ENCODE data around the gene DCBLD1. TPM values are rescaled to one million over a fixed set of nuclear protein-coding genes. Genes with fewer than 3 reads are reported as not detected.

DCBLD1 gene
- total RNA-seq, 2 experiments from 2014 or later = 7.8 to 10.6 TPM

DNA sequence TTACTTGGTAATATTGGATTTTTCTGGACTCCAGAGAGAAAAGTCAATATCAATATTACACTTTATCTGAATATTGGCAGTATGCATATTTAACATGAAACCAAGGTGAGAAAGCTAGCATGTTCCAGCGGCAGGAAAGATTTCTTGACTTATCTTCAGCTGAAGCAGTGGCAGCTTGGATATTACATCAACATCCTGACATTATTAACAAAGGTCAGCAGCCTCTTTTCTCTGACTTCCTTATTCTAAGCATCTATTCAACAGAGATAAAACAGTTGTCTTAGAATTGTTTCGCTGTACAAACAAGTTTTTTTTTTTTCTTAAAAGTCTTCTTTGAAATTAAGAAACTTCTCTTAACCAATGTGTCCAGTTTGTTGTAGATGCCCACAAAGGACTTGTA is 11.8 kb downstream of the DCBLD1 start:
- H3K9me3 Mint-ChIP-seq = no peaks in the 10 kb centered on the region
- CTCF ChIA-PET = interaction anchor here (1.1 to 1.5 kb wide), 2 partner anchors 11 to 16 kb away, joined by 5 read pairs; no protein-coding TSS in a partner anchor
- H3K4me3 Mint-ChIP-seq = no peak overlapping the region
- no peak for DNase-seq
- no peak overlapping the region for H3K27ac Mint-ChIP-seq
- peaks cover 23% of the 10 kb centered on the region for H3K4me1 Mint-ChIP-seq
- POLR2A ChIA-PET = interaction anchor here (0.8 kb wide), 1 partner anchor 54 kb away, joined by 5 read pairs; no protein-coding TSS in a partner anchor
- no peaks in the 10 kb centered on the region for H3K36me3 Mint-ChIP-seq (ENCODE audit: low read depth)
- H3K27me3 Mint-ChIP-seq = no peaks in the 10 kb centered on the region

GRCh38 chr6:117494694-117495318 is 12.3 kb downstream of the DCBLD1 start:
- no peaks in the 10 kb centered on the region for H3K27me3 Mint-ChIP-seq
- ChIA-PET CTCF (interaction anchor here (1.1 to 1.5 kb wide), 2 partner anchors 11 to 16 kb away, joined by 5 read pairs; no protein-coding TSS in a partner anchor), POLR2A (no interaction called here)
- no peak overlapping the region for H3K4me3 Mint-ChIP-seq
- H3K27ac Mint-ChIP-seq = no peak overlapping the region
- H3K9me3 Mint-ChIP-seq = no peaks in the 10 kb centered on the region
- no peak for DNase-seq
- H3K4me1 Mint-ChIP-seq = peaks cover 23% of the 10 kb centered on the region
- H3K36me3 Mint-ChIP-seq (ENCODE audit: low read depth) = no peaks in the 10 kb centered on the region

DNA sequence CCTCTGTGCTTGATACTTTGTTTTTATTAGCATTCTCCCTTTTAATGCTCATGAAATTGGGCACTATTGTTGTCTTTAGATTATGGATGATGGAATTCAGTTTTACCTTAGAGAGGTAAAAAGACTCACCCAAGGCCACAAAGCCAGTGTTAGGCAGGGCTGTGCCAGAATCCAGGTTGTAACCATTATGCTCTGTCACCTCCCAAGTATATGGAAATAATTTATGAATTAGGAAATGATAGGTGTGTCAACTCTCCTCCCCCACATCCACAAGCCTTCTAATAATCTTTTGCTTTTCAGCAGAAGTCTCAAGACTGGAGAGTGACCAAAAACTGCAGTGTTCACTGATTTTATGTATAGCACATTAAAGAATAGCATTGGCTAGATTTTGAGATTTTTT is 13.0 kb downstream of the DCBLD1 start:
- ChIA-PET CTCF (interaction anchor here (1.5 kb wide), 1 partner anchor 17 kb away, joined by 5 read pairs; no protein-coding TSS in a partner anchor), POLR2A (interaction anchor here (1.5 kb wide), 1 partner anchor 12 kb away, joined by 5 read pairs; no protein-coding TSS in a partner anchor)
- Mint-ChIP-seq H3K4me1 (peaks cover 23% of the 10 kb centered on the region), H3K27me3 (no peaks in the 10 kb centered on the region), H3K9me3 (no peaks in the 10 kb centered on the region), H3K27ac (no peak overlapping the region), H3K36me3 (ENCODE audit: low read depth) (no peaks in the 10 kb centered on the region), H3K4me3 (no peak overlapping the region)
- DNase-seq = no peak

DNA sequence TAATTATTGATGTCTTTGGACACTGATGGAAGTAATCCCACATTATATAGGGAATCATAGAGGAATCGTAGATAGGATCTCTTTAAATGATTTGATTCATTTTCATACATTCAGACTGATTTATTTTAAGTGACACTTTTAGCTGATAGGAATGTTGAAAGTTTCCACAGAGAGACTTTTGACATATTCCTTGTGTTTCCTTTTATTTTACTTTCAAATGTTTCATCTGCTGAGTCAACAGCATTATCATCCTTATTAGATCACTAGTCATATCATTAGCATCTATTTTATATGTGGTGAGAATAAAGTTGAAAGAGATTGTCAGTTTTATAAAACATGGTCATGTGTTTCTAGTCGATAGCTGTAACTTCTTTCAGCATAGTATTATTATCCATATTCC is 13.4 kb downstream of the DCBLD1 start:
- Mint-ChIP-seq H3K27ac (no peak overlapping the region), H3K36me3 (ENCODE audit: low read depth) (no peaks in the 10 kb centered on the region), H3K4me3 (no peak overlapping the region), H3K27me3 (no peaks in the 10 kb centered on the region), H3K9me3 (no peaks in the 10 kb centered on the region), H3K4me1 (peaks cover 23% of the 10 kb centered on the region)
- ChIA-PET CTCF (no interaction called here), POLR2A (interaction anchor here (1.5 kb wide), 2 partner anchors 12 to 53 kb away, joined by 3 to 5 read pairs; no protein-coding TSS in a partner anchor)
- no peak for DNase-seq

DNA sequence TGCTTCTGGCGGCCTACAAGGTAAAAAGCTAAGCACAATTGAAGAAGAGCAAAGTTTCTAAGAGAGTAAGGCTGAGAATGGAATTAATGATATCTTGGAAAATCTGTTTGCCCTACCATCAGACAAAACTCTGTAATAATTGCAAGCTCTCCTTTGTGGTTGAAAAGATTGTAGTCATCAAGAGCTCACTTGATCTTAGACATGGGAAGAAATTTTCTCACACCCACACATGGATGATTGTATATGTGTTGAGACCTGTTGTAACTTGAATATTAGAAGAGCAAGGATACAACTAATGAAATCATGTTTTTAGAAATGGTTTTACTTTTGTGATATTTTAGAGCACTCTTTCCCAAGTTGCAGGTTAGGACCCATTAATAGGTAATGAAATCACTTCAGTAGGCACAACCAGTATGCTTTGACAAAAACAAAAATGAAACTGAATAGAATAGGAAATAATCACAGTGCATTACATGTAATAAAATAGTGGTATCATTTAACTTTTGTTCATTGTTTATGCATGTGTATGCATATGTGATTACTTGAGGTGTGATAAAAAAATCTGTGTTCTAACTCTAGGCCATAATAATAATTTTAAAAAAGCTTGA is 14.0 kb downstream of the DCBLD1 start:
- no peak for DNase-seq
- ChIA-PET POLR2A (interaction anchor here (1.1 to 1.5 kb wide), 3 partner anchors 11 to 52 kb away, joined by 3 to 5 read pairs (median 3); no protein-coding TSS in a partner anchor), CTCF (no interaction called here)
- H3K4me1 Mint-ChIP-seq = peaks cover 23% of the 10 kb centered on the region
- H3K9me3 Mint-ChIP-seq = no peaks in the 10 kb centered on the region
- H3K36me3 Mint-ChIP-seq (ENCODE audit: low read depth) = no peaks in the 10 kb centered on the region
- no peak overlapping the region for H3K4me3 Mint-ChIP-seq
- H3K27me3 Mint-ChIP-seq = no peaks in the 10 kb centered on the region
- no peak overlapping the region for H3K27ac Mint-ChIP-seq

DNA sequence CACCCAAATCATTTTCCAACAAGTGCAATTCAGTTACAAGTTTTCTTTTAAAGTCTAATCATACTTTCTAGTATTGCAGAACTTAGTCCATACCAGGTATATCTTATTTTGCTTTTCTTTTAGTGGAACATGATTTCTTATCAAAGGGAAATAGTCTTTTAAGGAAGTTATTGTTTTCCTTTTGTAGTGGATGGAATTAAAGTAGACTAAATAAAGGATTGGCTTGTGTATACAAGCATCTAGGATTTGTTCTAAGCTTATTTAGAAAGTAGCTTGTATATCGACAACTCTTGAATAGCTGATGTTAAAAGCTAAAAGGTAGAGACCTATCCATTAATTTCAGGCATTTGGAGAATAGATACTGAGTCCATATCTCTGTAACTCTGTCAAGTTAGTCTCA is 14.8 kb downstream of the DCBLD1 start:
- no peaks in the 10 kb centered on the region for H3K27me3 Mint-ChIP-seq
- no peak overlapping the region for H3K27ac Mint-ChIP-seq
- CTCF ChIA-PET = interaction anchor here (1.6 kb wide), 1 partner anchor 47 kb away, joined by 3 read pairs; no protein-coding TSS in a partner anchor
- H3K4me1 Mint-ChIP-seq = peaks cover 23% of the 10 kb centered on the region
- POLR2A ChIA-PET = interaction anchor here (1.1 to 1.5 kb wide), 2 partner anchors 12 to 51 kb away, joined by 3 read pairs; no protein-coding TSS in a partner anchor
- no peaks in the 10 kb centered on the region for H3K36me3 Mint-ChIP-seq (ENCODE audit: low read depth)
- no peak for DNase-seq
- H3K9me3 Mint-ChIP-seq = no peaks in the 10 kb centered on the region
- no peak overlapping the region for H3K4me3 Mint-ChIP-seq

GRCh38 chr6:117498159-117498558 is 15.7 kb downstream of the DCBLD1 start:
- Mint-ChIP-seq H3K9me3 (no peaks in the 10 kb centered on the region), H3K4me1 (peaks cover 23% of the 10 kb centered on the region), H3K27me3 (no peaks in the 10 kb centered on the region), H3K27ac (no peak overlapping the region), H3K36me3 (ENCODE audit: low read depth) (no peaks in the 10 kb centered on the region), H3K4me3 (no peak overlapping the region)
- ChIA-PET POLR2A (no interaction called here), CTCF (interaction anchor here (1.6 kb wide), 1 partner anchor 48 kb away, joined by 3 read pairs; no protein-coding TSS in a partner anchor)
- no peak for DNase-seq

GRCh38 chr6:117501722-117502121 is 19.2 kb downstream of the DCBLD1 start:
- ChIA-PET POLR2A (no interaction called here), CTCF (no interaction called here)
- Mint-ChIP-seq H3K27me3 (no peaks in the 10 kb centered on the region), H3K4me1 (peaks cover 9% of the 10 kb centered on the region), H3K4me3 (no peak overlapping the region), H3K27ac (no peak overlapping the region), H3K9me3 (no peaks in the 10 kb centered on the region), H3K36me3 (ENCODE audit: low read depth) (peaks cover 5% of the 10 kb centered on the region)
- no peak for DNase-seq

DNA sequence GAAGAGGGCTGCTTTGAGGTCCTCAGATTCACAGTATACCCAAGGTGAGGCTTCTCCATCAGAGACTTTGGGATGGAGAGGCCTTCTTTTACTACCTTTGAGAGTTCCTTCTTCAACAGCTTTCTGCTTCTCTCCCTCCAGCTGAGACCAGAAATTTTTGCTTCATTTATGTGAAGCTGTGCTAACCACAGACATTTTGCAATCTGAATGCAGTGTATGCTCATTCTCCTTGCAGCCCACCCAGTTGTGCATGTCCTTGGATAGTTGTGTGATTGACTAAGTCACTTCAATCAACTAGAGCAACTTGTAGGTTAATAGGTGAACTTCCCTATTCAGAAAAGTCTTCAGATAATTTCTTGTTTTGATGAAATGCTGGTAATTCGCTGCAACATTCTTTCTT is 20.1 kb downstream of the DCBLD1 start:
- POLR2A ChIA-PET = no interaction called here
- CTCF ChIA-PET = no interaction called here
- H3K36me3 Mint-ChIP-seq (ENCODE audit: low read depth) = peaks cover 5% of the 10 kb centered on the region

GRCh38 chr6:117503211-117503610 is 20.7 kb downstream of the DCBLD1 start:
- Mint-ChIP-seq H3K9me3 (no peaks in the 10 kb centered on the region), H3K4me3 (no peak overlapping the region), H3K27me3 (no peaks in the 10 kb centered on the region), H3K4me1 (peaks cover 4% of the 10 kb centered on the region), H3K27ac (no peak overlapping the region), H3K36me3 (ENCODE audit: low read depth) (peaks cover 5% of the 10 kb centered on the region)
- POLR2A ChIA-PET = no interaction called here
- CTCF ChIA-PET = no interaction called here
- no peak for DNase-seq

More for the DNA sequence above, 20.1 kb downstream of the DCBLD1 start:
- H3K4me1 Mint-ChIP-seq = peaks cover 8% of the 10 kb centered on the region
- no peak overlapping the region for H3K27ac Mint-ChIP-seq
- no peak for DNase-seq
- no peak overlapping the region for H3K4me3 Mint-ChIP-seq
- H3K27me3 Mint-ChIP-seq = no peaks in the 10 kb centered on the region
- H3K9me3 Mint-ChIP-seq = no peaks in the 10 kb centered on the region

GRCh38 chr6:117504478-117505144 is 22.1 kb downstream of the DCBLD1 start:
- H3K4me1 Mint-ChIP-seq = no peaks in the 10 kb centered on the region
- no peak overlapping the region for H3K27ac Mint-ChIP-seq
- H3K4me3 Mint-ChIP-seq = no peak overlapping the region
- no peaks in the 10 kb centered on the region for H3K27me3 Mint-ChIP-seq
- no peak for DNase-seq
- H3K36me3 Mint-ChIP-seq (ENCODE audit: low read depth) = peaks cover 5% of the 10 kb centered on the region
- POLR2A ChIA-PET = no interaction called here
- CTCF ChIA-PET = interaction anchor here (0.6 kb wide), 1 partner anchor 170 kb away, joined by 3 read pairs; no protein-coding TSS in a partner anchor
- no peaks in the 10 kb centered on the region for H3K9me3 Mint-ChIP-seq

- no peak for DNase-seq
- H3K27me3 Mint-ChIP-seq = no peaks in the 10 kb centered on the region
- CTCF ChIA-PET = interaction anchor here (0.6 kb wide), 1 partner anchor 170 kb away, joined by 3 read pairs; no protein-coding TSS in a partner anchor
- H3K36me3 Mint-ChIP-seq (ENCODE audit: low read depth) = peaks cover 5% of the 10 kb centered on the region
- H3K27ac Mint-ChIP-seq = no peak overlapping the region
- H3K4me3 Mint-ChIP-seq = no peak overlapping the region
- no peaks in the 10 kb centered on the region for H3K9me3 Mint-ChIP-seq
- H3K4me1 Mint-ChIP-seq = no peaks in the 10 kb centered on the region
- POLR2A ChIA-PET = no interaction called here
Observed at GRCh38 chr6:117505311-117505710, 22.8 kb downstream of the DCBLD1 start.

GRCh38 chr6:117506180-117506835 is 23.8 kb downstream of the DCBLD1 start:
- ChIA-PET CTCF (no interaction called here), POLR2A (no interaction called here)
- Mint-ChIP-seq H3K36me3 (ENCODE audit: low read depth) (peaks cover 8% of the 10 kb centered on the region), H3K27ac (no peak overlapping the region), H3K27me3 (no peaks in the 10 kb centered on the region), H3K4me3 (no peak overlapping the region), H3K9me3 (no peaks in the 10 kb centered on the region), H3K4me1 (no peaks in the 10 kb centered on the region)
- DNase-seq = no peak

All from activated CD4-positive, alpha-beta memory T cell treated with anti-CD3 and anti-CD28 coated beads, Interleukin-2, amount 10 ng/mL, durations not matched to agents 7 days and 5 days (primary cell).